ENCODE data around the gene PIRT. TPM values are rescaled to one million over a fixed set of nuclear protein-coding genes. Genes with fewer than 3 reads are reported as not detected.

The PIRT gene
- total and polyA plus RNA-seq, 8 donors: under 0.01 to 2.6 (median 0.31) TPM; not detected in 4

- H3K4me3 ChIP-seq: no peak overlapping the region
- WGBS, 5 donors: 33 to 59% (median 42%) methylated on average over 5 of the region's 5 CpGs
- no peak overlapping the region for H3K27ac ChIP-seq
- intact Hi-C loops (cut with DNase I; ENCODE audit: low total_unique reads): no loop called here
- no peaks in the 10 kb centered on the region for H3K9me3 ChIP-seq
- no peak for TF ChIP-seq CTCF (IDR thresholded peaks at IDR 0.05)
- TF ChIP-seq POLR2AphosphoS5 (IDR thresholded peaks at IDR 0.05): no peak
- no peak for TF ChIP-seq EP300 (IDR thresholded peaks at IDR 0.05)
- TF ChIP-seq POLR2A (IDR thresholded peaks at IDR 0.05): no peak
- DNase-seq: peak; percentile 55 to 73
- no peaks in the 10 kb centered on the region for H3K27me3 ChIP-seq
- peaks cover 4 to 23% (median 17%) of the 10 kb centered on the region in 4 donors for H3K4me1 ChIP-seq
- H3K36me3 ChIP-seq: no peaks in the 10 kb centered on the region
Observed at GRCh38 chr17:10815319-10815718, 22.6 kb downstream of the PIRT start.

GRCh38 chr17:10814075-10814474, 23.8 kb downstream of the PIRT start:
- no peak overlapping the region for H3K27ac ChIP-seq
- peaks cover 4 to 23% (median 17%) of the 10 kb centered on the region in 4 donors for H3K4me1 ChIP-seq
- TF ChIP-seq POLR2A (IDR thresholded peaks at IDR 0.05): no peak
- no peak for TF ChIP-seq CTCF (IDR thresholded peaks at IDR 0.05)
- no peak for TF ChIP-seq POLR2AphosphoS5 (IDR thresholded peaks at IDR 0.05)
- TF ChIP-seq EP300 (IDR thresholded peaks at IDR 0.05): no peak
- peak in 1 of 2 donors; percentile 64 for DNase-seq
- intact Hi-C loops (cut with DNase I; ENCODE audit: low total_unique reads): no loop called here
- H3K27me3 ChIP-seq: no peaks in the 10 kb centered on the region
- no peaks in the 10 kb centered on the region for H3K9me3 ChIP-seq
- no peak overlapping the region for H3K4me3 ChIP-seq
- no peaks in the 10 kb centered on the region for H3K36me3 ChIP-seq
- WGBS, 5 donors: 18 to 61% (median 37%) methylated on average over 1 of the region's 1 CpG

GRCh38 chr17:10812674-10813073, 25.2 kb downstream of the PIRT start:
- no peaks in the 10 kb centered on the region for H3K27me3 ChIP-seq
- intact Hi-C loops (cut with DNase I; ENCODE audit: low total_unique reads): no loop called here
- H3K36me3 ChIP-seq: no peaks in the 10 kb centered on the region
- 39 to 50% (median 41%) methylated on average over 5 of the region's 5 CpGs for WGBS, 5 donors
- TF ChIP-seq CTCF (IDR thresholded peaks at IDR 0.05) (no peak), EP300 (IDR thresholded peaks at IDR 0.05) (no peak), POLR2AphosphoS5 (IDR thresholded peaks at IDR 0.05) (no peak), POLR2A (IDR thresholded peaks at IDR 0.05) (no peak)
- H3K27ac ChIP-seq: peak overlapping the region in 3 of 5 donors; percentile 18 to 29 (median 21)
- no peak overlapping the region for H3K4me3 ChIP-seq
- H3K4me1 ChIP-seq: peaks cover 4 to 23% (median 17%) of the 10 kb centered on the region in 4 donors
- DNase-seq: peak; percentile 79 to 94
- H3K9me3 ChIP-seq: no peaks in the 10 kb centered on the region

GRCh38 chr17:10809605-10810004, 28.3 kb downstream of the PIRT start:
- H3K9me3 ChIP-seq: no peaks in the 10 kb centered on the region
- intact Hi-C loops (cut with DNase I; ENCODE audit: low total_unique reads): no loop called here
- no peaks in the 10 kb centered on the region for H3K36me3 ChIP-seq
- no peak overlapping the region for H3K4me3 ChIP-seq
- TF ChIP-seq EP300 (IDR thresholded peaks at IDR 0.05): no peak
- TF ChIP-seq POLR2A (IDR thresholded peaks at IDR 0.05): no peak
- TF ChIP-seq CTCF (IDR thresholded peaks at IDR 0.05): no peak
- no peak for TF ChIP-seq POLR2AphosphoS5 (IDR thresholded peaks at IDR 0.05)
- 75 to 89% (median 83%) methylated on average over 4 of the region's 4 CpGs for WGBS, 5 donors
- H3K27ac ChIP-seq: no peak overlapping the region
- H3K27me3 ChIP-seq: no peaks in the 10 kb centered on the region
- peaks cover 12 to 25% (median 21%) of the 10 kb centered on the region in 4 donors for H3K4me1 ChIP-seq
- DNase-seq: no peak
